ENCODE results near the gene DENND2D. TPM values are rescaled to one million over a fixed set of nuclear protein-coding genes. Genes with fewer than 3 reads are reported as not detected.

The DENND2D gene
- total and polyA plus RNA-seq, 10 of the 15 experiments (the other 5 are each of a cell fraction or from before 2014, with no cell fraction given) = 149 to 375 (median 172) TPM

- no peak; the same call in 1 of the 2 replicates for TF ChIP-seq ZBTB40 (IDR thresholded peaks at IDR 0.05; ENCODE audit: borderline replicate concordance)
- no peak for TF ChIP-seq TARDBP (IDR thresholded peaks at IDR 0.05; ENCODE audit: borderline replicate concordance)
- no peak for TF ChIP-seq YBX1 (IDR thresholded peaks at IDR 0.05)
- TF ChIP-seq ZZZ3 (IDR thresholded peaks at IDR 0.05; ENCODE audit: control insufficient read depth, insufficient read length, low read depth) = no peak
- TF ChIP-seq E2F8 (IDR thresholded peaks at IDR 0.05; ENCODE audit: low read depth, partially characterized antibody) = no peak
- no peak for TF ChIP-seq SUPT20H (IDR thresholded peaks at IDR 0.05; ENCODE audit: borderline replicate concordance, control insufficient read depth, low read depth, low read length)
- TF ChIP-seq ZNF274 (IDR thresholded peaks at IDR 0.05; ENCODE audit: insufficient read depth, insufficient read length) = no peak
- TF ChIP-seq DPF2 (IDR thresholded peaks at IDR 0.05) = peak; percentile 49; the same call in 1 of the 2 replicates
- no peak for TF ChIP-seq NFYB (IDR thresholded peaks at IDR 0.05; ENCODE audit: insufficient read depth, low read depth, low read length)
- peak; percentile 98 for TF ChIP-seq POLR2AphosphoS5 (IDR thresholded peaks at IDR 0.05; ENCODE audit: low read length)
- TF ChIP-seq CREB1 (IDR thresholded peaks at IDR 0.05; ENCODE audit: low read depth) = no peak
- peak; percentile 87; the same call in 2 of the 3 replicates for TF ChIP-seq POU2F2 (IDR thresholded peaks at IDR 0.05; ENCODE audit: borderline replicate concordance, low read depth, low read length)
- TF ChIP-seq CBFB (IDR thresholded peaks at IDR 0.05; ENCODE audit: low read depth) = peak; percentile 70; the same call in 1 of the 2 replicates
- TF ChIP-seq SMC3 (IDR thresholded peaks at IDR 0.05; ENCODE audit: borderline replicate concordance, low read length) = no peak
- peak; percentile 45; the same call in 1 of the 2 replicates for TF ChIP-seq HDGF (IDR thresholded peaks at IDR 0.05)
- TF ChIP-seq CEBPB (IDR thresholded peaks at IDR 0.05; ENCODE audit: borderline replicate concordance in 1 of 2, low read depth in 2 of 2, low read length in 2 of 2) = no peak
- peak; percentile 49 for TF ChIP-seq MYC (IDR thresholded peaks at IDR 0.05; ENCODE audit: insufficient read depth, insufficient read length, insufficient replicate concordance, low read length, severe bottlenecking)
- no peak for TF ChIP-seq CBX3 (IDR thresholded peaks at IDR 0.05; ENCODE audit: borderline replicate concordance, low read depth)
- no peak for TF ChIP-seq SMARCA5 (IDR thresholded peaks at IDR 0.05)
- TF ChIP-seq RBBP5 (conservative IDR thresholded peaks at IDR 0.05) = no peak
- no peak for TF ChIP-seq ESRRA (IDR thresholded peaks at IDR 0.05; ENCODE audit: low read length)
- peak; percentile 83 for TF ChIP-seq KLF5 (IDR thresholded peaks at IDR 0.05; ENCODE audit: partially characterized antibody)
- peak; percentile 87 for TF ChIP-seq ZBED1 (IDR thresholded peaks at IDR 0.05; ENCODE audit: borderline replicate concordance)
Measured at GRCh38 chr1:111199881-111200801, at the start of gene DENND2D (continued).
